ENCODE results near the gene SMARCA4. TPM values are rescaled to one million over a fixed set of nuclear protein-coding genes. Genes with fewer than 3 reads are reported as not detected.
"Not testable (repeated sequence)": the region's sequence is repeated elsewhere in the genome, so short reads cannot be mapped to it uniquely, and the experiment has no call there.

SMARCA4 gene
- total RNA-seq, 1 experiment from 2014 or later, result 96.3 TPM

DNA sequence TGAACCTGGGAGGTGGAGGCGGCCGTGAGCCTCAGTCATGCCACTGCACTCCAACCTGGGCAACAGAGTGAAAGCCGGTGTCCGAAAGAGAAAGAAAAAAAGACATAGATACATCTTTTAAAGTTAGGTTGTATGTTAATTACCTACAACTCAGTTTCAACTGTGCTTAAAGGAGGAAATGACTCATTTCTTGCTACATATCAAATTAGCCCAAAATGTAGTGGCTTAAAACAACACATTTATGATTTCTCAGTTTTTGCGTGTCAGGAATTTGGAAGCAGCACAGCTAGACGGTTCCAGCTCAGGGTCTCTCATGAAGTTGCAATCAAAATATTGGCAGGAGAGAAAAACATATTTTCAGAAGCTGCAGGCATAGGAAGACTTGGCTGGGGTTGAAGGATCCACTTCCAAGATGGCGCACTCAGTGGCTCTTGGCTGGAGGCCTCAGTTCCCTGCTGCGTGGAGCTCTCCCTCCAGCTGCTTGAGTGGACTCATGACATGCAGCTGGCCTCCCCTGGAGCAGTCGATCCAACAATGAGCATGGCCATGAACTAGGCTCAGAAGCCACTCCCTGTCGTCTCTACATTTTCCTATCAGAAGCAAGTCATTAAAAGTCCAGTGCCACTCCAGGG lies 135.5 kb downstream of the SMARCA4 start:
- DNase-seq (ENCODE audit: low read depth), result peak; percentile 64

DNA sequence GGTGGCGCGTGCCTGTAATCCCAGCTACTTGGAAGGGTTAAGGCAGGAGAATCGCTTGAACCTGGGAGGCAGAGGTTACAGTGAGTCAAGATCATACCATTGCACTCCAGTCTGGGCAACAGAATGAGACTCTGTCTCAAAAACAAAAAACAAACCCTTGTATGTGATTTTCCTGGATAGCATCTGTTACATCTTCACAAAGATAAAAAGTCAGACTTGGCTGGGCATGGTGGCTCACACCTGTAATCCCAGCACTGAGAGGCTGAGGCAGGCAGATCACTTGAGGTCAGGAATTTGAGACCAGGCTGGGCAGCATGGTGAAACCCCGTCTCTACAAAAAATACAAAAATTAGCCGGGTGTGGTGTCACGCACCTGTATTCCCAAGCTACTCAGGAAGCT lies 136.5 kb downstream of the SMARCA4 start:
- DNase-seq (ENCODE audit: low read depth), result not testable (repeated sequence)

DNA sequence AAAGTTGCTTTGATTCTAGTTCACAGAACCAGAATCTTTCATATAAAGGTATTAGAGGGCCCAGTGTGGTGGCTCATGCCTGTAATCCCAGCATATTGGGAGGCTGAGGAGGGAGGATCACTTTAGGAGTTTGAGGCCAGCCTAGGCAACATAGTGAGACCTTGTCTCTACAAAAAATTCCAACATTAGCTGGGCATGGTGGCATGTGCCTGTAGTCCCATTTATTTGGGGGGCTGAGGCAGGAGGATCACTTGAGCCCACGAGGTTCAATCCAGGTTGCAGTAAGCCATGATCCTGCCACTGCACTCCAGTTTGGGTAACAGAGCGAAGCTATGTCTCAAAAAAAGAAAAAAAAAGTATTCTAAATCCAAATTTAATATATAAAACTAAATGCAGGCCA lies 137.5 kb downstream of the SMARCA4 start:
- DNase-seq (ENCODE audit: low read depth), result no peak

DNA sequence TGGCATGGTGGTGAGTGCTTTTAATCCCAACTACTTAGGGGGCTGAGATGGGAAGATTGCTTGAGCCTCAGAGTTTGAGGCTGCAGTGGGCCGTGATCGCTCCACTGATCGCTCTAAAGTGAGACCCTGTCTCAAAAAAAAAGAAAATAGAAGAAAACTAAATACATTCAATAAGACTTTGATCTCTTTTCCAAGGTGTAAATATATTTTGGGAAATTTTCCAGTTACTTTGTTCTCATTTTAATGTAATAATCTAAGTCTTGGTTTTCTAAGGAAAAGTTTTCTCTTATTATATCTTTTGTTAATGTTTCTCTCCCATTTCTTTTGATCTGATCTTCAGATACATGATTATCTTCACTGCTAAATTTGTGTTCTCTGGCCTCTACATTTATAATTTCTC lies 138.0 kb downstream of the SMARCA4 start:
- DNase-seq (ENCODE audit: low read depth), result no peak

DNA sequence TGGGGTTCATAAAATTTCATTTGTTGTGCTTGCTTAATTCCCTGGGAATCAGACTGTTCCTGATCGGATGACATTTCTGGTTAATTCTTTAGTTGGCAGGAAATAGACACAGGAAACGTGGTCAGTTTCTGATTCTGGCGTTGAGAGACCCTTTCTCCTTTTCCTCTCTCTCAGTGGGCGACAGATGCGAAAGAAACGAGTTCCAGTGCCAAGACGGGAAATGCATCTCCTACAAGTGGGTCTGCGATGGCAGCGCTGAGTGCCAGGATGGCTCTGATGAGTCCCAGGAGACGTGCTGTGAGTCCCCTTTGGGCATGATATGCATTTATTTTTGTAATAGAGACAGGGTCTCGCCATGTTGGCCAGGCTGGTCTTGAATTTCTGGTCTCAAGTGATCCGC lies 139.2 kb downstream of the SMARCA4 start:
- no peak for DNase-seq (ENCODE audit: low read depth)

DNA sequence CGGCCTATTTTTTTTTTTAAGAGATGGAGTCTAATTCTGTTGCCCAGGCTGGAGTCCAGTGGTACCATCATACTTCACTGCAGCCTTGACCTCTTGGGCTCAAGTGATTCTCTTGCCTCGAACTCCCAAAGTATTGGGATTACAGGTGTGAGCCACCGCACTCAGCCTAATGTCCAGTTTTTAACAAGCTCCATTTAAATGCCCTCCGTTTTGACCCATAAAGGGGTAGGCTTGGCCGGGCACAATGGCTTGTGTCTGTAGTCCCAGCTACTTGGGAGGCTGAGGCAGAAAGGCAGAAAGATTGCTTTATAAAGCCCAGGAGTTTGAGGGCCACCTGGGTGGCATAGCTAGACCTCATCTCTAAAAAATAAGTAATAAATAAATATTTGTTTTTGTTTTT lies 140.2 kb downstream of the SMARCA4 start:
- DNase-seq (ENCODE audit: low read depth), result no peak

DNA sequence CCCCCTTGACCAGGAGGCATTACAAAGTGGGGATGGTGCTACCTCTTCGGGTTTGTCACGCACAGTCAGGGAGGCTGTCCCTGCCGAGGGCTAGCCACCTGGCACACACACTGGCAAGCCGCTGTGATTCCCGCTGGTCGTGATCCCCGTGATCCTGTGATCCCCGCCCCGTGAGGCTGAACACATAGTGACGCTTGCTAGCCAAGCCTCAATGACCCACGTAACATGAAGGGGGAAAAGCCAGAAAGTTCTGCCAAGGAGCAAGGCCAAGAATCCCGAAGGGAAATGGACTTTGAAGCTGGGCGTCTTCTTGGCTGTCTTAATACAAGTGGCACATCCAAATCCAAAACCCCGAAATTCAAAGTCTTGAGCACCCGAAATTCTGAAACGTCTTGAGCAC lies 142.1 kb downstream of the SMARCA4 start:
- no peak for DNase-seq (ENCODE audit: low read depth)

DNA sequence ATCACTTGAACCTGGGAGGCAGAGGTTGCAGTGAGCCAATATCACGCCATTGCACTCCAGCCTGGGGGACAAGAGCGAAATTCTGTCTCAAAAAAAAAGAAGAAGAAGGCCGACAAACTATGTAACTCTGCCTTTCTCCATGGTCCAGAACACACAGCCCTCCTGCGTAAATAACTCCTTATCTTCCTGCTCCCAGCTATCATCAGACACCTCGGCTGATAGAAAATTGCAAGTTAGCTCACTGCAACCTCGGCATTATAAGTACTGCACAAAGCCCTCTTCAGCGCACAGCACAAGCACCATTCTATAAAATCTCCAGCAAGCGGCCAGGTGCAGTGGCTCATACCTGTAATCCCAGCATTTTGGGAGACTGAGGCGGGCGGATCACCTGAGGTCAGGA lies 142.8 kb downstream of the SMARCA4 start:
- DNase-seq (ENCODE audit: low read depth), result not testable (repeated sequence)

DNA sequence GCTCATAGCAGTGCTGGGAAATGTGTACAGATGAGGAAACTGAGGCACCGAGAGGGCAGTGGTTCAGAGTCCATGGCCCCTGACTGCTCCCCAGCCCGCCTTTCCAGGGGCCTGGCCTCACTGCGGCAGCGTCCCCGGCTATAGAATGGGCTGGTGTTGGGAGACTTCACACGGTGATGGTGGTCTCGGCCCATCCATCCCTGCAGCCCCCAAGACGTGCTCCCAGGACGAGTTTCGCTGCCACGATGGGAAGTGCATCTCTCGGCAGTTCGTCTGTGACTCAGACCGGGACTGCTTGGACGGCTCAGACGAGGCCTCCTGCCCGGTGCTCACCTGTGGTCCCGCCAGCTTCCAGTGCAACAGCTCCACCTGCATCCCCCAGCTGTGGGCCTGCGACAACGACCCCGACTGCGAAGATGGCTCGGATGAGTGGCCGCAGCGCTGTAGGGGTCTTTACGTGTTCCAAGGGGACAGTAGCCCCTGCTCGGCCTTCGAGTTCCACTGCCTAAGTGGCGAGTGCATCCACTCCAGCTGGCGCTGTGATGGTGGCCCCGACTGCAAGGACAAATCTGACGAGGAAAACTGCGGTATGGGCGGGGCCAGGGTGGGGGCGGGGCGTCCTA lies 144.3 kb downstream of the SMARCA4 start:
- DNase-seq (ENCODE audit: low read depth), result no peak

DNA sequence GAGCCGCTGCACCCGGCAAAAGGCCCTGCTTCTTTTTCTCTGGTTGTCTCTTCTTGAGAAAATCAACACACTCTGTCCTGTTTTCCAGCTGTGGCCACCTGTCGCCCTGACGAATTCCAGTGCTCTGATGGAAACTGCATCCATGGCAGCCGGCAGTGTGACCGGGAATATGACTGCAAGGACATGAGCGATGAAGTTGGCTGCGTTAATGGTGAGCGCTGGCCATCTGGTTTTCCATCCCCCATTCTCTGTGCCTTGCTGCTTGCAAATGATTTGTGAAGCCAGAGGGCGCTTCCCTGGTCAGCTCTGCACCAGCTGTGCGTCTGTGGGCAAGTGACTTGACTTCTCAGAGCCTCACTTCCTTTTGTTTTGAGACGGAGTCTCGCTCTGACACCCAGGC lies 145.6 kb downstream of the SMARCA4 start:
- no peak for DNase-seq (ENCODE audit: low read depth)

DNA sequence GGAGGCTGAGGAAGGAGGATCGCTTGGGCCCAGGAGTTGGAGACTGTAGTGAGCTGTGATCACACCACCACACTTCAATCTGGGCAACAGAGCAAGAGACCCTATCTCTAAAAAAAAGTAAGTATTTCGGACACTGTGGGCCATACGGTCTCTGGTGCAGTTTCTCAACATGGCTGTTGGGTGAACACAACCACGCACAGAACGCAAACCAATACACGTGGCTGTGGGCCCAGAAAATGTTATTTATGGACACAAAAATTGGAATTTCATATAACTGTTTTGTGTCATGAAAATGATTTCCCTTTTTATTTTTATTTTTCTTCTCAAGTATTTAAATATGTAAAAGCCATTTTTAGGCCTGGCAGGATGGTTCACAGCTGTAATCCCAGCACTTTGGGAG lies 147.9 kb downstream of the SMARCA4 start:
- no peak for DNase-seq (ENCODE audit: low read depth)

DNA sequence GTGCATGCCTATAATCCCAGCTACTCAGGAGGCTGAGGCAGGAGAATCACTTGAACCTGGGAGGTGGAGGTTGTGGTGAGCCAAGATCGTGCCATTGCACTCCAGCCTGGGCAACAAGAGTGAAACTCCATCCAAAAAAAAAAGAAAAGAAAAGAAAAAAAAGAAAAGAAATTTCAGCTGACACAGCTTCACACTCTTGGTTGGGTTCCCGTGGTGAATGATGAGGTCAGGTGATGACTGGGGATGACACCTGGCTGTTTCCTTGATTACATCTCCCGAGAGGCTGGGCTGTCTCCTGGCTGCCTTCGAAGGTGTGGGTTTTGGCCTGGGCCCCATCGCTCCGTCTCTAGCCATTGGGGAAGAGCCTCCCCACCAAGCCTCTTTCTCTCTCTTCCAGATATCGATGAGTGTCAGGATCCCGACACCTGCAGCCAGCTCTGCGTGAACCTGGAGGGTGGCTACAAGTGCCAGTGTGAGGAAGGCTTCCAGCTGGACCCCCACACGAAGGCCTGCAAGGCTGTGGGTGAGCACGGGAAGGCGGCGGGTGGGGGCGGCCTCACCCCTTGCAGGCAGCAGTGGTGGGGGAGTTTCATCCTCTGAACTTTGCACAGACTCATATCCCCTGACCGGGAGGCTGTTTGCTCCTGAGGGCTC lies 150.4 kb downstream of the SMARCA4 start:
- no peak for DNase-seq (ENCODE audit: low read depth)

DNA sequence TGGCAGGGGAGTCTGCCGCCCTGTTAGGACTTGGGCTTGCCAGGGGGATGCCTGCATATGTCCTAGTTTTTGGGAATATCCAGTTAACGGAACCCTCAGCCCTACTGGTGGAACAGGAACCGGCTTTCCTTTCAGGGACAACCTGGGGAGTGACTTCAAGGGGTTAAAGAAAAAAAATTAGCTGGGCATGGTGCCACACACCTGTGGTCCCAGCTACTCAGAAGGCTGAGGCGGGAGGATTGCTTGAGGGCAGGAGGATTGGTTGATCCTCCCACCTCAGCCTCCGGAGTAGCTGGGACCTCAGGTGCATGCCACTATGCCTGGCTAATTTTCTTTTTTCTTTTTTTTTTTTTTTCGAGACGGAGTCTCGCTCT lies 150.9 kb downstream of the SMARCA4 start:
- no peak for DNase-seq (ENCODE audit: low read depth)

Small RNA genes within 50 kb of the gene (small RNA-seq; reads per million reads assigned to genes)
- gene RF02271 (not detected), gene RN7SL192P (0.68 reads per million, percentile 64 among the genes with 10 or more reads in this experiment)

Other genes starting within 250 kb of the SMARCA4 start
- gene DNM2, start 243.0 kb upstream of the SMARCA4 start, total RNA-seq (2014; rRNA removed; shearing (Covaris generic)), result 54.9 and 68.0 TPM in 2 replicates
- 49.2 and 55.8 TPM in 2 replicates for gene TMED1, start 124.8 kb upstream of the SMARCA4 start, total RNA-seq (2014; rRNA removed; shearing (Covaris generic))
- gene C19orf38, start 112.6 kb upstream of the SMARCA4 start, total RNA-seq (2014; rRNA removed; shearing (Covaris generic)), result not detected in 2 replicates
- gene CARM1, start 89.5 kb upstream of the SMARCA4 start, total RNA-seq (2014; rRNA removed; shearing (Covaris generic)), result 33.8 and 47.1 TPM in 2 replicates
- gene YIPF2, start 32.4 kb upstream of the SMARCA4 start, total RNA-seq (2014; rRNA removed; shearing (Covaris generic)), result 62.6 and 65.3 TPM in 2 replicates
- gene TIMM29, start 32.2 kb upstream of the SMARCA4 start, total RNA-seq (2014; rRNA removed; shearing (Covaris generic)), result 32.1 and 35.2 TPM in 2 replicates
- gene LDLR, start 128.4 kb downstream of the SMARCA4 start, total RNA-seq (2014; rRNA removed; shearing (Covaris generic)), result 53.6 and 67.8 TPM in 2 replicates
- 112 and 122 TPM in 2 replicates for gene SPC24, start 194.8 kb downstream of the SMARCA4 start, total RNA-seq (2014; rRNA removed; shearing (Covaris generic))
- 54.3 and 73.5 TPM in 2 replicates for gene KANK2, start 236.5 kb downstream of the SMARCA4 start, total RNA-seq (2014; rRNA removed; shearing (Covaris generic))

All from HT1080 (cell line).